Left renal cortex interstitium (tissue), 4 donors: ENCODE measurements around the gene ADPRHL1. TPM values are rescaled to one million over a fixed set of nuclear protein-coding genes. Genes with fewer than 3 reads are reported as not detected.

ENCODE experiments used
- DNase-seq, 4 donors: peaks; one replicate each; pipeline ENCODE4 v3.0.0-alpha.2; 2013; ENCODE audit warnings: low read depth in 4 of 4, low spot score in 2 of 4, missing footprints in 1 of 4
- polyA plus RNA-seq, 4 donors: library from polyadenylated mRNA; unstranded; fragments of 120-200 nt; gene quantifications; one replicate each; pipeline ENCODE4 v1.2.1, GENCODE V29; 2013; ENCODE audit not compliant: insufficient read length in 4 of 4

Gene ADPRHL1
- polyA plus RNA-seq, result 1 to 10 TPM; 3.1 to 6.1 (median 4.7) TPM

DNA sequence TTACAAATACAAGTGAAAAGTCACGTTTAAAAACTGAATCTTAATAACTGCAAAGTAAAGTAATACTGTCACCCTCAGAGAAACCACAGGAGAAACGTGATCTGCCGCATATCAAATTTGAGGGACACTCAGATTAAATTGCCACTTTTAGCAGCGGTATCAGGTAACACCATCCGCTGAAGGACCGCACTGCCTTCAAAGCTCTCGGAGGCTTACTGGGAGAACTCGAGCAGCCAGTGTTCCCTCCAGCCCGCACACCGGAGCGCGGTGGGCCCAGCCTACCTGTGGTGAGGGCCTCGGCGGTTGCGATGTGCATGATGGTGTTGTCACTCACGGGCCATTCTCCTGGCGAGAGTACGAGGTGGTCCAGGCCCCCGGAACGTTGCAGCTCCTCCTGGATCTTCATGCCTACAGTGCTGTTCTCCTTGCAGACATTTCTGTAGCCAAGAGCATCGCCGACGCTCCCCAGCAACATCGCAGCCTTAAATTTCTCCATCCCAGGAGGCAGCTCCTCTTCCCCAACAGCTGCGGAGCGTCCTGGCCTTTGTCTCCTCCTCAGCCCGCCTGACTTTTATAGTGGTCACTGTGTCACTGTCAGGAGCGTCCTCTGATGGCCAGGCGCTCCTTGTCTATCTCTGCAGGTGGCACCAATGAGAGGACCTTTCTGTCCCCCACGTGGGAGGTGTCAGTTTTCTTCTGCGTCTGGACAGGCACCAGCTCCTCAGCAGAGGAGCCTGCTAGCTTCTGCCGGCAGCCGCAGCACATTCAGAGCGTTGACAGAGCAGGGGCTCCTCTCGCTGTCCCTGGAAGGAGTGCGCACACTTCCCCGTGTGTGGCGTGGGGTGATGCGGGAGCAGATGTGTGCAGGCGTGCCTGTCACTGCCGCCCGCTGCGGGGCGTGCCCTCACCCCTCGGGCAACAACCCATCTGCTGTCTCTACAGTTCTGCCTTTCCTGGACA, at the start of gene ADPRHL1:
ADPRHL1 (minus strand) TSS at position 547 of the 960 bp plus-strand sequence; CDS start at position 496, 51 bp downstream.
- peak in 1 of 4 donors; percentile 63 for DNase-seq

DNA sequence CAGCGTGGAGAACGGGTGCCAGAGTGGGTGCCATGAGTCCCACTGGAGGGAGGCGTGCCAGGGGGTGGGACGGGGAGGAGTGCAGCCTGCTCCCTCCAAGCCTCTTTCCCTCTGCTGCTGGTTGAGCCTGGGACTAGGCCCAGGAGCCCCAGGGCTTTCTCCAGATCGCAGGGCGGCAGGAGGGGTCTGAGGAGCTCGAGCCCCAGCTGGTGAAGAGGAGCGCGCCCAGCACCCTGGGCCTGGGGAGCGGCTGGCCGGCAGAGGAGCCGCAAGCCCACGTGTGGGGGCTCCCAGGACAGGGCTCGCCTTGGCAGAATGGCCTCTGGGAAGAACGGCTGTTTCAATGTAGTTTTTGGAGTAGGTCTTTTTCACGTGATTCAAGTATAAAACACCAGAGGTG, 49.4 kb upstream of the ADPRHL1 start:
- DNase-seq, result no peak

DNA sequence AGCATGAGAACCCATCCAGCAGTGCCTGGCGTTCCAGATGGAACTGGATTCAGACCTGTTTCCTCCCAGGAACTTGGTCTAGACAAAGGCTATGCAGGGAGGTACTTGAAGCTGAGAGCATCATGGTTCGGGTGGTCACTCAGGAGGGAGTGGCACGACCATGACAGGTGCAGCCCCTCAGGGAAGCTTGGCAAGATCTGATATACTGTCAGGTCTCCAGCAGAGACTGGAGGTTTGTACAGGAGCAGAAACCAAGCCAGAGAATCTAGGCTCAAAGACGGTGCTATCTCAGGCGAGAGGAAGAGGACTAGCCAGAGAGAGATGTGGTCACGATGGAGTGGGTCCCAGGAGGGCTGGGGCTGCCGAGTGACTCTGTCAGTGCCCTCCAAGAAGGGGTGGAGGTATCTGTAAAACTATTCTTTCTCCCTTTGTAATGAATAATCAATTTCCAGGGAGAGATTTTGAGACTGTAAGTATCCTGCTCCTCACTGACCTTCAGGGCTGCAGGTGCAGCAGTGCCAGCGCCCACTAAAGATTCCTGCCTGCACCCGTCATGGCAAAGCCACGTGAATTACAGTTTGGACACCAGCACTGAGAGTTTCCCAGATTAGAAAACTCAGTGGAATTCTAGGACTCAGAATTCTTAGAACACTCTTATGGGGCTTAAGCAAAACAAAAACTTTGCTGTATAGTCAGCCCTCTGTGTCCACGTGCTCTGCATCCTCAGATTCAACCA, 47.4 kb upstream of the ADPRHL1 start:
- no peak for DNase-seq

DNA sequence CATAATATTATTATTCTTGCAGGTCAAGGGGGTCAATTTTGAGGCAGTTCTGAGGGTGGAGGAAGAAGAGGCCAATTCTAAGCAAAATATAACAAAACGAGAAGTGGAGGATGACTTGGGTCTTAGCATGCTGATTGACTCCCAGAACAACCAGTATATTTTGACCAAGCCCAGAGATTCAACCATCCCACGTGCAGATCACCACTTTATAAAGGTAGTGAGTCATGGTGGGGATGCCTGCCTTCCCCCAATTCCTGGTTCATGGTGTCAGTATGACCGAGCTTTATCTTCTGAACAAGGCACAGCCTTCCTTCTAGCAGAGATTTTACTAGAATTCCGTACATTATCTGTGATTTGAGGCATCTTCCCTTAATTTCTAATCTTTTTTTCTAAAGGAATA, 46.6 kb upstream of the ADPRHL1 start:
- DNase-seq, result no peak

DNA sequence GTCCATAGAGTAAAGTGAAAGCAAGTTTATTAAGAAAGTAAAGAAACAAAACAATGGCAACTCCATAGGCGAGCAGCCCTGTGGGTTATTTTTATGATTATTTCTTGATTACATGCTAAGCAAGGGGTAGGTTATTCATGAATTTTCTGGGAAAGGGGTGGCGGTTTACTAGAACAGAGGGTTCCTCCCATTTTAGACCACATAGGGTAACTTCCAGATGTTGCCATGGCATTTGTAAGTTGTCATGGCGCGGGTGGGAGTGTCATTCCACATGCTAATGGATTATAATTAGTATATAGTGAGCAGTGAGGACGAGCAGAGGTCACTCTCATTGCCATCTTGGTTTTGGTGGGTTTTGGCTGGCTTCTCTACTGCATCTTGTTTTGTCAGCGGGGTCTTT, 45.6 kb upstream of the ADPRHL1 start:
- no peak for DNase-seq

DNA sequence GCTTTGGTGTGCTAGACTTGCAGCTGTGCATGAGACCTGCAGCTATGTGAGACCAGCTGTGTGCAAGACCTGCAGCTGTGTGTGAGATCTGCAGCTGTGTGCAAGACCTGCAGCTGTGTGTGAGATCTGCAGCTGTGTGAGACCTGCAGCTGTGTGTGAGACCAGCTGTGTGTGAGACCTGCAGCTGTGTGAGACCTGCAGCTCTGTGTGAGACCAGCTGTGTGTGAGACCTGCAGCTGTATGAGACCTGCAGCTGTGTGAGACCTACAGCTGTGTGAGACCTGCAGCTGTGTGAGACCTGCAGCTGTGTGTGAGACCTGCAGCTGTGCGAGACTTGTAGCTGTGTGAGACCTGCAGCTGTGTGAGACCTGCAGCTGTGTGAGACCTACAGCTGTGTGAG, 43.9 kb upstream of the ADPRHL1 start:
- DNase-seq, result no peak

DNA sequence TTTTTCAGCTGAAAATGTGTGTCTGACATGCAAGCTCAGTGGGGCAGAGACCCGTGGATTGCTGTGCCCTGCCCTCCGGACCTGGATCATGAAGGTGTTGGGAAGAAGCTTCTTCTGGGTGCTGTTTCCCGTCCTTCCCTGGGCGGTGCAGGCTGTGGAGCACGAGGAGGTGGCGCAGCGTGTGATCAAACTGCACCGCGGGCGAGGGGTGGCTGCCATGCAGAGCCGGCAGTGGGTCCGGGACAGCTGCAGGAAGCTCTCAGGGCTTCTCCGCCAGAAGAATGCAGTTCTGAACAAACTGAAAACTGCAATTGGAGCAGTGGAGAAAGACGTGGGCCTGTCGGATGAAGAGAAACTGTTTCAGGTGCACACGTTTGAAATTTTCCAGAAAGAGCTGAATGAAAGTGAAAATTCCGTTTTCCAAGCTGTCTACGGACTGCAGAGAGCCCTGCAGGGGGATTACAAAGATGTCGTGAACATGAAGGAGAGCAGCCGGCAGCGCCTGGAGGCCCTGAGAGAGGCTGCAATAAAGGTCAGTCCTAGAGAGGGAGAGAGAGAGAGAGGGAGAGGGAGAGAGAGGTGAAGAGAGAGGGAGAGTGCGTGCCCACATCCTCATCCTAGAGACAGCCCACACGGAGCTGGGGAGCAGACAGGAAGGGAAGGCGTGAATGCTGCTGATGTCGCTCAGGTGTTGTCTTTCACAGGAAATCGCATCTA, 42.4 kb upstream of the ADPRHL1 start:
- no peak for DNase-seq

DNA sequence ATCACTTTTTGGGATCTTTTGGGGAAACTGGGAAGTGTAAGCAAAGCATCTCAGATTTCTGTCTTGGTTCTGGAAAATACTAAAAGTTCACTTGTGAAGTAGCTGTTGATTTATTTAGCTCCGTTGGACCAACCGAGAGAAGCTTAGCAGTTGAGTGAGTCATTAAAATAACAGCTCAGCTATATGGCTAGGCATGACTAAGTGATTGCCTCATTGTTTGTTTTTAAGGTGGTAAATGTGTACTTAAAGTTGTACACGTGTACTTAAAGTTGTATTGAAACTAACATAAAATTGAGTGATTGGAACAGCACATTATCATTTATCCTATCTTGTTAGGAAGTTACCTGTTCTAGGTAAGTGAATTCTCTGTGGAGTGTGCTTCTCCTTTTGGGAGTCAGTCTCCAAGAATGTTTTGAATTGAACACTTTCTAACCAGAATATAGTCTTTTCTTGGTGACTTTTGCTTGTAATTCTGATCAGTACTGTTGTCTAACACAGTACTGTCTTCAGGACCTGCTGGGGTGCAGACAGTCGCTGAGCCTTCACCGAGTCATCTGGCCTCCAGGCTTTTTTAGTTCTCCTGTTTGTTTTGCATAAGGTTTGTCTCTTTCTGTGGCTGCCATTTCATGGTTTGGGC, 40.1 kb upstream of the ADPRHL1 start:
- DNase-seq, result no peak

DNA sequence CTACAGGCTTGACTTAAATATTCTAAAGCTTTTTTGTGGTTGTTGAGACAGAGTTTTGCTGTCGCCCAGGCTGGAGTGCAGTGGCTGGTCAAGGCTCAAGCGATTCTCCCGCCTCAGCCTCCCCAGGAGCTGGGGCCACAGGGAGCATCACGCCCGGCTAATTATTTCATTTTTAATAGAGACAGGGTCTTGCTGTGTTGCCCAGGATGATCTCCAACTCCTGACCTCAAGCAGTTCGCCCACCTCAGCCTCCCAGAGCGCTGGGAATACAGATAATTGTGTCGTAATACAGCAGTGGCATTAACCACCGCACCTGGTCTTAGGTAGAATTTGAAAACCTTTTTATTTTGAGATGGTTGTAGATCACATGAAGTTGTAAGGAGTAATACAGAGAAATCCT, 38.7 kb upstream of the ADPRHL1 start:
- no peak for DNase-seq

DNA sequence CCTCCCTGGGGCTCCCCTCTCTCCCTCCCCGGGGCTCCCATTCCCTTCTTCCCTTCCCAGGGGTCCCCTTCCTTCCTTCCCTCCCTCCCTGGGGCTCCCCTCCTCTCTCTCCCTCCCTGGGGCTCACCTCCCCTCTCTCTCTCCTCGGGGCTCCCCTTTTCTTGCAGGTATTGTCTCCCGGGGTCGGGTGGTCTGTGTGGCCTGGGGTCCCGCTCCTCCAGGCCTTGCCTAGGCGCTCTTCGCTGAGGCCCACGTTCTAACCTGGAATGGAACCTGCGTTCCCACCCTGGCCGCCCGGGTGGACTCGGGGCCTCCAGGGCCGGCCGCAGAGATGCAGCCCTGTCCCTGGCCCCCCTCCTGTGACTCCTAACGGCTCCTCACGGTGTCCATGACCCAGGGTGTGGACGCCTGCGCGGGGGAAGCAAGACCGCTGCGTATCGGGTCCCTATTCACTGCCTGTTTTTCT, 38.2 kb upstream of the ADPRHL1 start:
- DNase-seq, result no peak

DNA sequence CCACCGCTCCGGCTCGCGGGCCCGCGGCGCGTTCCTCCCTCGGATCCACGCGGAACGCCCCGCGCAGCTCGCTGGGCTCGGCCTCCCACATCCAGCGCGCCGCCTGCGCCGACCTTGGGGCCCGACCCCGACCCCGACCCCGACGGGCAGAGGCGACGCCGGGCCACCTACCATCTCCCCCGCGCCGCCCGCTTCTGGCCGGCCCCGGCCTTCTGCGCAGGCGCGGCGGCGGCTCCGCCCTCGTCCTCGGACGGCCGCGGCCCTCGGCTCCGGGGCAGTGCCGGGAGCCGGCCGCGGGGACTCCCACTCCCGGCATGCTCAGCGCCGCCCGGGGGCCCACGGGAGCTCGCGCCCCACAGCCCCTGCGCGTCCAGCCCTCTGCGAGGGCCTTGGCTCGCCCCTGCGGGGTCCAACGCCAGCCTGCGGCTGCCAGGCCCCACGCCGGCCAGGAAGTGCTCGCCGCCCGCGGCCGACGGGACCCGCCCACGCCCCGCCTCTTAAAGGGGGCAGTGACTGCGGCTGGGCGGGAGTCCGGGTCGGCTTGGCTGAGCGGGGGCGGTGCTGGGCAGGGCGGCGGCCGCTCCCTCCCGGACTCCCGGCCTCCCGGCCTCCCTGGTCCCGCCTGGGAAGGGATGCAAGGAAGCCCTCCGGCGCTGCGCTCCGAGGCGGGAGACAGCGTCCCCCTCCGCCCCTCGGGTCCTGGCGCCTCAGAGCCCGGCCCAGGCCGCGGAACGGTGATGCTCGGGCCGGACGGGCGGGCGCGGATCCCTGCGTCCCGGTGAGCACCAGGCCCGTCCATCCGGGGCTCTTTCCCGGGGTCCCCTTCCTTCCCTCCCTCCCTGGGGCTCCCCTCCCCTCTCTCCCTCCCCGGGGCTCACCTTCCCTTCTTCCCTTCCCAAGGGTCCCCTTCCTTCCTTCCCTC, 37.5 kb upstream of the ADPRHL1 start, which contains the start of gene DCUN1D2:
DCUN1D2 (minus strand) TSS at position 216 of the 922 bp plus-strand sequence; CDS start at position 174, 42 bp downstream.
- DNase-seq, result peak in 3 of 4 donors; percentile 76 to 84 (median 82)

DNA sequence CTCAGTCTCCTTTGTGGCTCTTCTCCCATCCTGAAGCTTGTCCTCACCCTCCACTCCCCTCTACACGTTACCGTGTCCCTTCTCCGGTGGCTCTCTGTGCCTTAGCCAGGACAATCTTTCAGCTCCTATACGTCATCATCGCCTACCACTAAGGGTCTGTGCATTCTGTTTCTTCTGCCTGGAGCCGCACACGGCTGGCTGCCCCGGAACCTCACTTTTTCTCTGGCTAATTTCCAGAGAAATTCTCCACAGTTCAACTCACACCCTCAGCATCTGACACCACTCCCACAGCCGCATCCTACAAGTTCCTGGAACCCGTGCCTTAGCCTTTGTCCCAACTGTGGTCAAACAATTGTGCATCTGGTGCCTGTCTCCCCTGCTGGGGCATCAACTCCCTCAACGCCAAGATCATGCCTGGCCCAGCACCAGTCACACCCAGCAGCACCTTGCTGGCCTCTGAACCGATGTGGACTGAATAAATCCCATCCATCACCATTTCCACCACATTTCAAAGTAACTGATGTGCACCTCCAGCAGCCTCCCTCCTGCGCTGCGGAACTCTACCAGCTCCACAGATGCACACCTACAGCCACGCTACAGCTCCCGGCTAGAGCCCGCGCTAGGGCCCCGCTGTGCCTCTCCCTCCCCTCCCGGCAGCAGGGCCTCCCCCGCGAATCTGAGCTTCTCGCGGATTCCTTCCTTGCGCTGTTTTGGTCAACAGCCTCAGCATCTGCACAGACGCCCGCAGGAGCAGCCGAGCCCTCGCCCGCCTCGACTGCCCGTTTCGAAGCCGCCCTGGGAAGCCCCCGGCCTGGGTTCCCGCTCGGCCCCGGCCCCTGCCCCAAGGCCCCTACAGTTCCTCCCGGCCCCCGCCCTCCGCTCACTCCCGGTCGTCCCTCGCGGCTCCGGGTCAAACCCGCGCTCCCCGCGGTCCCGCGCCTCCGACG, 36.5 kb upstream of the ADPRHL1 start:
- peak in 1 of 4 donors; percentile 41 for DNase-seq

DNA sequence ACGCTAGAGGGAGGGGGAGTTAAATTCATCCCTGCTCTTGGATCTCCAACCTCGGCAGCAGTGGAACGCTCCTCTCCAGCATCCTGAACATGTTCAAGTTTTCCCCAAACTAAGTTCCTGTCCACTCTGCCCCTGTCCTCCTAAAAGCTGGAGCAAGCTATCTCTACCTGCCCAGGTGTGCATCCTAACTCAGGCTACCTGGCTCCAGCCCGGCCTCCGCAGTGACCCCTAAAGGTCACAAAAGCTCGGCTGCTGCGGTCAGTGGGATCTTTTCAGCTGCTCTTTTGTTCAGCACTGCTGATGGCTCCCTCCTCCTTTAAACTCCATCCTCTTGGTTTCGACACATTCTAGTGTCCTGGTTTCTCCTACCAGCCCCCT, 35.9 kb upstream of the ADPRHL1 start:
- no peak for DNase-seq

DNA sequence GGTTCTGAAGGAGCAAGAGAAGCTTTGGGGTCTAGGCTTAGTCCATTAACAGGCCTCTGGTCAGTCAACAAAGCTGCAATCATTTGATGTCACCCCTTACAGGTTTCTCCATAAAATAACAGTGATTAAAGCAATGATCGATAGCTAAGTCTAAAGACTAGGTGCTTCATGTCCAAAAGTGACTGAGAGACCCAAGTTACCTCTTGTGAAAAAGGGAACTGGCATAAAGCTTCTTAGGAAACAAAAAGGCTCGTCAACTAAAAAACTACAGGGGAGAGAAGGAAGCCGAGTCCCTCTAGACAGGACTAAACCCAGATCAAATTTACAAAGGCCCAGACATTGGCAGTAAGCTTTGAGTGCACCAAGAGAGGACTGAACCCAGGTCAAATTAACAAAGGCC, 35.0 kb upstream of the ADPRHL1 start:
- DNase-seq, result no peak

DNA sequence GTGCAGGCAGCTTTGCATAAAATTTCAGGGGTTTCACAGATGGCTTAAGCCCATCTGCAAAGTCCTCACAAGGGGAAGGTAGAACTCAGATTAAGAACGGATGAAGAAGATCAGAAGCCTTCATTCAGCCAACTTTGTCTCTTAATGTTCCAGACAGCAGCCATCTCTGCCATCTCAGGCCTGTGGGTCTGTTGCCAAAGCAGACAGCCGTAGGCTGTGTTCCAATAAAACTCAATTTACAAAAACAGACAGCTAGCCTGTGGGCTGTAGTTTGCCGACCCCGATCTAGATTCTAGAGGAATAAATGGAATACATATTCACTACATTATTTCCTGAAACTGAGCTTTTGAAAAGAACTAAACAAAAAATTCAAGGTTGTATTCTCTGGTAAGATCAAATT, 33.4 kb upstream of the ADPRHL1 start:
- no peak for DNase-seq

DNA sequence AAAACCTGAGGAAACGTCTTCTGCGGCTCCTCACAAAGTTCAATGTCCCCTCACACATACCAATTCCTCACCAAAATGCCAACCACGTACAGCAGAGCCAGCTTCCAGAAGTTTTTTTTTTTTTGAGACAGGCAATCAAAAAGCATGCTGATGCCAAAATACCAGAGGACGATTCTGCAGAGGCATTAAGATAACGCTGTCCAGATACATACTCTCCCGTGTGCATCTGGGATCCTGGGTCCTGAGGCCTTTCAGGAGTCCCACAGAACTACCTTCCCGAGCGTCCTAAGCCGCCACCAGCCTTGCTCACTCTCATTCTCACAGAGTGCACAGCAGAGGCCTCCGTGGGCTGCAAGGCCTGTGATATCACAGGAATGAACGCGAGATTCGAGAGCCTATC, 32.3 kb upstream of the ADPRHL1 start:
- DNase-seq, result no peak

DNA sequence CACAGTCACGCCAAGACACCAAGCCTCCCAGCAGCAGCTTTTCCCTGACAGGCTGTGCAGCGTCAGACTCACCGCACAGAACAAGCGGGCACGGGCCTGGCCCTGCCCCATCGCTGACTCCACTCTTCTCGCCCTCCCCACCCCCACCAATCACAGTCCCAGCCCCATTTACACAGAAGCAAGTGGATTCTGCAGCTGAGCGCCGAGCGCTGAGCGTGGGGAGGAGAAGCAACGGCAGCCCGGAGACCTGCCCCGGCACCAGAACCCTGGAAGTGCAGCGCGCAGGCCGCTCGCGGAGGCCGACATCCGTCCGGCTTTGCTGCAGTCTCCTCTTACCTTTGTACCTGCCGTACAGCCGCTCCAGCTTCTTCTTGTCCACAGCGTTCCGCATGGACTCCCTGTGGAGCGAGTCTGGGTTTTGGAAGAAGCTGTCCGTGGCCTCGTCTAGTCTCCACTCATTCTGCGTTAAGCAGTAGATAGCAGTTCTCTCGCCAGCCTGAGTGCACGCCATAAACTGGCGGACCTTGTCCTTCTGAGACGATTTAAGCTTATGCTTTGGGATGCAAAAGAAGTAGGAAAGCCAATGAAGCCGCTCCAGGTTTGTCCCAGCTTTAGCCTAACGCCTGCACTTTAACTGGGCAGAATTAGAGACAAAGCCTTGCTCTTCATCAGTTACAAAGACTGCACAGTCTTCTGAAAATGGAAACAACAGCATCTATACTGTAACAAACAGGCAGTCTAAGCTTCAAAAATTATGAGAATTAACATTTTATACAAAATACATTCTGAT, 30.4 kb upstream of the ADPRHL1 start:
- DNase-seq, result no peak
